A673 (cell line): ENCODE measurements around the gene ANTXRL.

Experiments used
- EZH2 ChIP-seq: fragments of 200-600 bp; sonication (generic); IDR thresholded peaks from 2 replicates; pipeline ENCODE4 v1.6.1; 2017; ENCODE audit warnings: borderline replicate concordance, low read depth, mild to moderate bottlenecking, mixed read lengths, antibody characterized with exemption, low read length; ENCODE audit not compliant: poor library complexity, severe bottlenecking
- TF ChIP-seq, protein P1 (sequence below): fragments of 300-800, 200-600 bp; sonication (generic); conservative IDR thresholded peaks from 2 replicates; pipeline ENCODE4 v1.5.1; 2017; ENCODE audit warnings: low read depth, mild to moderate bottlenecking, antibody characterized with exemption, low read length, moderate library complexity, mixed read lengths

DNA sequence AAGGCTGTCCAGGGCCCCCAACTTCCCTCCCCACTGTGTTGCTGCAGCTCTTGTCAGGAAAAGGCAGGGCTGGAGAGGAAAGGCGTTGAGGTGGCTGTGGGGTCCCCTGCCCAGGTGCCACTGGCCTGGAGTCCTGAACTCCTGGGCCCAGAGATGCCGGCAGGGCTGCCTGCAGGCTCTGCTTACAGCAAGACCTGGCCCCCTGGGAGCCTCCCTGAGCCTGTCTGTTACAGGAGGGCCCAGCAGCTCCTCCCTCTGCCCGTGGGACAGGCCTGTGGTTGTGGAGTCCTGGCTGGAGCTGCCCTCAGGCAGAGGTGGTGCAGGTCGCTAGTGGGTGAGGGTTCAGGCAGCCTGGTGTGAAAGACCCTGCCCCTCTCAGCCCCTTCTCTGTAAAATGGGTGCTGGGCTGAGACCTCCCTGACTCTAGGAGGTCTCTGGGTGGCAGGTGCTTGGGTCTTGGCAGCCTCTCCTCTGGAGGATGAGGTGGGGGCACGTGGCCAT, 9.9 kb downstream of the ANTXRL start:
- no peak for TF ChIP-seq EZH2
- TF ChIP-seq, protein P1, sequence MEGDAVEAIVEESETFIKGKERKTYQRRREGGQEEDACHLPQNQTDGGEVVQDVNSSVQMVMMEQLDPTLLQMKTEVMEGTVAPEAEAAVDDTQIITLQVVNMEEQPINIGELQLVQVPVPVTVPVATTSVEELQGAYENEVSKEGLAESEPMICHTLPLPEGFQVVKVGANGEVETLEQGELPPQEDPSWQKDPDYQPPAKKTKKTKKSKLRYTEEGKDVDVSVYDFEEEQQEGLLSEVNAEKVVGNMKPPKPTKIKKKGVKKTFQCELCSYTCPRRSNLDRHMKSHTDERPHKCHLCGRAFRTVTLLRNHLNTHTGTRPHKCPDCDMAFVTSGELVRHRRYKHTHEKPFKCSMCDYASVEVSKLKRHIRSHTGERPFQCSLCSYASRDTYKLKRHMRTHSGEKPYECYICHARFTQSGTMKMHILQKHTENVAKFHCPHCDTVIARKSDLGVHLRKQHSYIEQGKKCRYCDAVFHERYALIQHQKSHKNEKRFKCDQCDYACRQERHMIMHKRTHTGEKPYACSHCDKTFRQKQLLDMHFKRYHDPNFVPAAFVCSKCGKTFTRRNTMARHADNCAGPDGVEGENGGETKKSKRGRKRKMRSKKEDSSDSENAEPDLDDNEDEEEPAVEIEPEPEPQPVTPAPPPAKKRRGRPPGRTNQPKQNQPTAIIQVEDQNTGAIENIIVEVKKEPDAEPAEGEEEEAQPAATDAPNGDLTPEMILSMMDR = no peak
